ENCODE data around the gene AUNIP. TPM values are rescaled to one million over a fixed set of nuclear protein-coding genes. Genes with fewer than 3 reads are reported as not detected.

AUNIP gene
- total and polyA plus RNA-seq, 2 donors (not counting 3 experiments of a cell fraction or from before 2014, with no cell fraction given), result 1.8 to 4.5 TPM

- intact Hi-C loops (cut with micrococcal nuclease) (no loop called here), dilution Hi-C loops (cut with MboI; ENCODE audit: extremely low pct_ligation_motif_present, low sequenced_read_pairs) (no loop called here)
- no peaks in the 10 kb centered on the region for H3K9me1 ChIP-seq (replicated peaks; ENCODE audit: control insufficient read depth, extremely low read depth, insufficient read depth, low read length)
- no peak for DNase-seq (ENCODE audit: low read depth, low spot score)
- H3K9ac ChIP-seq (replicated peaks; ENCODE audit: extremely low read depth, insufficient read depth, low read length), result no peak overlapping the region
- no TSS peak for BruUV-seq (replicated peaks)
- H3K27me3 ChIP-seq (ENCODE audit: control insufficient read depth in 2 of 2, insufficient read depth in 2 of 2, low read length in 2 of 2), result no peaks in the 10 kb centered on the region
- no peak overlapping the region for H3K27ac ChIP-seq (ENCODE audit: insufficient read depth, low read depth, low read length)
- no peaks in the 10 kb centered on the region for H3K79me2 ChIP-seq (ENCODE audit: control insufficient read depth, insufficient read depth, low read length)
- no peak for FAIRE-seq
- H4K20me1 ChIP-seq (replicated peaks; ENCODE audit: control insufficient read depth, extremely low read depth, insufficient read depth, low read length), result no peaks in the 10 kb centered on the region
- H3K36me3 ChIP-seq (ENCODE audit: control insufficient read depth in 2 of 2, extremely low read depth in 1 of 2, insufficient read depth in 2 of 2, low read length in 2 of 2), result no peaks in the 10 kb centered on the region
- no peak overlapping the region for H2AFZ ChIP-seq (ENCODE audit: low read depth, low read length)
- H3K9me3 ChIP-seq (replicated peaks; ENCODE audit: control insufficient read depth, insufficient read depth, low read length), result no peaks in the 10 kb centered on the region
- TF ChIP-seq EZH2 (IDR thresholded peaks at IDR 0.05; ENCODE audit: borderline replicate concordance, low read depth, low read length, severe bottlenecking) (no peak), MYC (IDR thresholded peaks at IDR 0.05; ENCODE audit: low read depth, low read length) (no peak), FOS (IDR thresholded peaks at IDR 0.05; ENCODE audit: borderline replicate concordance, insufficient read depth, low read length) (no peak), GATA2 (IDR thresholded peaks at IDR 0.05; ENCODE audit: insufficient read depth, insufficient read length, low read depth, low read length) (no peak), POLR2A (IDR thresholded peaks at IDR 0.05; ENCODE audit: low read depth, low read length) (no peak), CTCF (IDR thresholded peaks at IDR 0.05; ENCODE audit: extremely low read depth in 1 of 2, insufficient read depth in 1 of 2, low read depth in 1 of 2, low read length in 2 of 2) (no peak), MAX (IDR thresholded peaks at IDR 0.05; ENCODE audit: insufficient read depth, insufficient read length) (no peak), JUN (IDR thresholded peaks at IDR 0.05; ENCODE audit: borderline replicate concordance, insufficient read depth, insufficient read length, low read depth) (no peak), POLR2AphosphoS5 (IDR thresholded peaks at IDR 0.05; ENCODE audit: insufficient read depth, low read depth, low read length) (no peak)
- POLR2A ChIA-PET, result no interaction called here
- CTCF ChIA-PET, result no interaction called here
- no peak overlapping the region for H3K4me2 ChIP-seq (ENCODE audit: insufficient read depth, low read length)
- H3K4me3 ChIP-seq (replicated peaks in 1 of 3; ENCODE audit: insufficient read depth in 1 of 3, low read depth in 1 of 3, low read length in 3 of 3), result no peak overlapping the region
- no peaks in the 10 kb centered on the region for H3K4me1 ChIP-seq (ENCODE audit: control insufficient read depth, extremely low read depth, insufficient read depth, low read length)
Measured at GRCh38 chr1:25790472-25790871, 68.8 kb downstream of the AUNIP start.
